ENCODE data around the gene LEAP2. TPM values are rescaled to one million over a fixed set of nuclear protein-coding genes. Genes with fewer than 3 reads are reported as not detected.

LEAP2 gene
- total RNA-seq, 2 experiments from 2014 or later, result 1.7 to 3.2 TPM

GRCh38 chr5:132886064-132886823 lies 12.8 kb downstream of the LEAP2 start:
- ChIA-PET POLR2A (no interaction called here), CTCF (no interaction called here)
- H3K4me3 Mint-ChIP-seq, result no peak overlapping the region
- no peak overlapping the region for H3K27ac Mint-ChIP-seq
- no peaks in the 10 kb centered on the region for H3K27me3 Mint-ChIP-seq
- peaks cover 3% of the 10 kb centered on the region for H3K4me1 Mint-ChIP-seq (ENCODE audit: low read depth)
- intact Hi-C loops (cut with micrococcal nuclease), result no loop called here
- H3K9me3 Mint-ChIP-seq, result no peaks in the 10 kb centered on the region
- DNase-seq, result no peak
- peaks cover 25% of the 10 kb centered on the region for H3K36me3 Mint-ChIP-seq

- intact Hi-C loops (cut with micrococcal nuclease), result no loop called here
These were observed 13.8 kb downstream of the LEAP2 start for GRCh38 chr5:132887283-132887682.

GRCh38 chr5:132889501-132889900 lies 16.0 kb downstream of the LEAP2 start:
- no peak for DNase-seq
- Mint-ChIP-seq H3K4me3 (no peak overlapping the region), H3K4me1 (ENCODE audit: low read depth) (peaks cover 3% of the 10 kb centered on the region), H3K27me3 (no peaks in the 10 kb centered on the region), H3K27ac (no peak overlapping the region), H3K9me3 (no peaks in the 10 kb centered on the region), H3K36me3 (peaks cover 38% of the 10 kb centered on the region)
- ChIA-PET CTCF (no interaction called here), POLR2A (no interaction called here)
- intact Hi-C loops (cut with micrococcal nuclease), result no loop called here

More at GRCh38 chr5:132887283-132887682, 13.8 kb downstream of the LEAP2 start:
- H3K9me3 Mint-ChIP-seq, result no peaks in the 10 kb centered on the region
- H3K27me3 Mint-ChIP-seq, result no peaks in the 10 kb centered on the region
- DNase-seq, result no peak
- ChIA-PET CTCF (no interaction called here), POLR2A (no interaction called here)
- peaks cover 3% of the 10 kb centered on the region for H3K4me1 Mint-ChIP-seq (ENCODE audit: low read depth)
- H3K4me3 Mint-ChIP-seq, result no peak overlapping the region
- no peak overlapping the region for H3K27ac Mint-ChIP-seq
- peaks cover 28% of the 10 kb centered on the region for H3K36me3 Mint-ChIP-seq

- ChIA-PET POLR2A (no interaction called here), CTCF (interaction anchor here (1.2 to 2.0 kb wide), 2 partner anchors 13 to 71 kb away, joined by 3 to 6 read pairs; no protein-coding TSS in a partner anchor)
- Mint-ChIP-seq H3K4me1 (ENCODE audit: low read depth) (no peaks in the 10 kb centered on the region), H3K36me3 (peaks cover 41% of the 10 kb centered on the region), H3K27ac (no peak overlapping the region), H3K4me3 (no peak overlapping the region), H3K27me3 (no peaks in the 10 kb centered on the region), H3K9me3 (no peaks in the 10 kb centered on the region)
- no peak for DNase-seq
- intact Hi-C loops (cut with micrococcal nuclease), result no loop called here
These were observed 17.3 kb downstream of the LEAP2 start for GRCh38 chr5:132890817-132891216.

GRCh38 chr5:132895719-132896305 lies 22.3 kb downstream of the LEAP2 start:
- Mint-ChIP-seq H3K27me3 (no peaks in the 10 kb centered on the region), H3K4me3 (no peak overlapping the region), H3K4me1 (ENCODE audit: low read depth) (no peaks in the 10 kb centered on the region), H3K36me3 (peaks cover 36% of the 10 kb centered on the region), H3K9me3 (no peaks in the 10 kb centered on the region), H3K27ac (no peak overlapping the region)
- no peak for DNase-seq
- POLR2A ChIA-PET, result no interaction called here
- intact Hi-C loops (cut with micrococcal nuclease), result no loop called here
- CTCF ChIA-PET, result no interaction called here

- POLR2A ChIA-PET, result no interaction called here
- DNase-seq, result no peak
- Mint-ChIP-seq H3K36me3 (peaks cover 36% of the 10 kb centered on the region), H3K9me3 (no peaks in the 10 kb centered on the region), H3K27me3 (no peaks in the 10 kb centered on the region), H3K4me1 (ENCODE audit: low read depth) (no peaks in the 10 kb centered on the region), H3K4me3 (no peak overlapping the region), H3K27ac (no peak overlapping the region)
- intact Hi-C loops (cut with micrococcal nuclease), result no loop called here
- CTCF ChIA-PET, result no interaction called here
These were observed 23.2 kb downstream of the LEAP2 start for GRCh38 chr5:132896685-132897084.

GRCh38 chr5:132898094-132898493 lies 24.6 kb downstream of the LEAP2 start:
- no peaks in the 10 kb centered on the region for H3K9me3 Mint-ChIP-seq
- no peak overlapping the region for H3K4me3 Mint-ChIP-seq
- no peak overlapping the region for H3K27ac Mint-ChIP-seq
- CTCF ChIA-PET, result interaction anchor here (0.8 kb wide), 1 partner anchor 526 kb away, joined by 5 read pairs; no protein-coding TSS in a partner anchor
- POLR2A ChIA-PET, result no interaction called here
- no peaks in the 10 kb centered on the region for H3K27me3 Mint-ChIP-seq
- peaks cover 29% of the 10 kb centered on the region for H3K36me3 Mint-ChIP-seq
- DNase-seq, result no peak
- H3K4me1 Mint-ChIP-seq (ENCODE audit: low read depth), result no peaks in the 10 kb centered on the region
- intact Hi-C loops (cut with micrococcal nuclease), result no loop called here

GRCh38 chr5:132901036-132901435 lies 27.6 kb downstream of the LEAP2 start:
- POLR2A ChIA-PET, result no interaction called here
- CTCF ChIA-PET, result interaction anchor here (1.1 kb wide), 1 partner anchor 17 kb away, joined by 4 read pairs; no protein-coding TSS in a partner anchor
- H3K27ac Mint-ChIP-seq, result no peak overlapping the region

GRCh38 chr5:132901730-132902129 lies 28.3 kb downstream of the LEAP2 start:
- Mint-ChIP-seq H3K4me3 (no peak overlapping the region), H3K9me3 (no peaks in the 10 kb centered on the region), H3K36me3 (peaks cover 9% of the 10 kb centered on the region), H3K27me3 (no peaks in the 10 kb centered on the region), H3K4me1 (ENCODE audit: low read depth) (peaks cover 9% of the 10 kb centered on the region), H3K27ac (no peak overlapping the region)
- ChIA-PET POLR2A (no interaction called here), CTCF (no interaction called here)
- DNase-seq, result no peak
- intact Hi-C loops (cut with micrococcal nuclease), result no loop called here

More at GRCh38 chr5:132901036-132901435, 27.6 kb downstream of the LEAP2 start:
- Mint-ChIP-seq H3K27me3 (no peaks in the 10 kb centered on the region), H3K9me3 (no peaks in the 10 kb centered on the region), H3K4me3 (no peak overlapping the region), H3K4me1 (ENCODE audit: low read depth) (peaks cover 5% of the 10 kb centered on the region), H3K36me3 (peaks cover 16% of the 10 kb centered on the region)
- intact Hi-C loops (cut with micrococcal nuclease), result no loop called here
- no peak for DNase-seq

GRCh38 chr5:132905938-132906337 lies 32.5 kb downstream of the LEAP2 start:
- Mint-ChIP-seq H3K4me1 (ENCODE audit: low read depth) (peaks cover 16% of the 10 kb centered on the region), H3K36me3 (peaks cover 2% of the 10 kb centered on the region), H3K9me3 (no peaks in the 10 kb centered on the region), H3K27ac (no peak overlapping the region), H3K27me3 (no peaks in the 10 kb centered on the region), H3K4me3 (no peak overlapping the region)
- no peak for DNase-seq
- intact Hi-C loops (cut with micrococcal nuclease), result no loop called here
- ChIA-PET POLR2A (no interaction called here), CTCF (no interaction called here)

- intact Hi-C loops (cut with micrococcal nuclease), result no loop called here
- CTCF ChIA-PET, result no interaction called here
- no peak overlapping the region for H3K27ac Mint-ChIP-seq
- H3K36me3 Mint-ChIP-seq, result peaks cover 6% of the 10 kb centered on the region
- no peaks in the 10 kb centered on the region for H3K9me3 Mint-ChIP-seq
- no peaks in the 10 kb centered on the region for H3K27me3 Mint-ChIP-seq
- POLR2A ChIA-PET, result no interaction called here
- H3K4me1 Mint-ChIP-seq (ENCODE audit: low read depth), result peaks cover 16% of the 10 kb centered on the region
- DNase-seq, result no peak
- H3K4me3 Mint-ChIP-seq, result no peak overlapping the region
These were observed 33.7 kb downstream of the LEAP2 start for GRCh38 chr5:132907161-132907560.

GRCh38 chr5:132909702-132910101 lies 36.2 kb downstream of the LEAP2 start:
- intact Hi-C loops (cut with micrococcal nuclease), result no loop called here
- Mint-ChIP-seq H3K36me3 (peaks cover 10% of the 10 kb centered on the region), H3K27ac (no peak overlapping the region), H3K4me3 (no peak overlapping the region), H3K4me1 (ENCODE audit: low read depth) (peaks cover 16% of the 10 kb centered on the region), H3K27me3 (no peaks in the 10 kb centered on the region), H3K9me3 (no peaks in the 10 kb centered on the region)
- ChIA-PET POLR2A (no interaction called here), CTCF (interaction anchor here (0.7 kb wide), 1 partner anchor 80 kb away, joined by 4 read pairs; no protein-coding TSS in a partner anchor)
- DNase-seq, result no peak

GRCh38 chr5:132915681-132916080 lies 42.2 kb downstream of the LEAP2 start:
- no peak overlapping the region for H3K27ac Mint-ChIP-seq
- ChIA-PET CTCF (interaction anchor here (0.7 kb wide), 1 partner anchor 24 kb away, joined by 3 read pairs; no protein-coding TSS in a partner anchor), POLR2A (no interaction called here)
- intact Hi-C loops (cut with micrococcal nuclease), result no loop called here
- H3K36me3 Mint-ChIP-seq, result peaks cover 15% of the 10 kb centered on the region
- H3K27me3 Mint-ChIP-seq, result no peaks in the 10 kb centered on the region
- H3K9me3 Mint-ChIP-seq, result no peaks in the 10 kb centered on the region
- DNase-seq, result no peak
- peaks cover 1% of the 10 kb centered on the region for H3K4me1 Mint-ChIP-seq (ENCODE audit: low read depth)
- H3K4me3 Mint-ChIP-seq, result no peak overlapping the region

All from activated CD4-positive, alpha-beta memory T cell treated with anti-CD3 and anti-CD28 coated beads for 36 hours (primary cell).